Measurements from ENCODE around the gene MDN1.

MDN1 gene

GRCh38 chr6:89694428-89694827 is 125.2 kb downstream of the MDN1 start:
- no peak for TF ChIP-seq FOXK2 (IDR thresholded peaks at IDR 0.05)
- CTCF ChIA-PET = no interaction called here
- no peak for DNase-seq (ENCODE audit: extremely low spot score)
- POLR2A ChIA-PET = no interaction called here

GRCh38 chr6:89693207-89693606 is 126.4 kb downstream of the MDN1 start:
- ChIA-PET CTCF (no interaction called here), POLR2A (no interaction called here)
- TF ChIP-seq BHLHE40 (IDR thresholded peaks at IDR 0.05; ENCODE audit: borderline replicate concordance) (no peak), SP1 (IDR thresholded peaks at IDR 0.05) (no peak), ZNF384 (IDR thresholded peaks at IDR 0.05) (no peak), HDGF (IDR thresholded peaks at IDR 0.05; ENCODE audit: borderline replicate concordance) (no peak), CTBP1 (IDR thresholded peaks at IDR 0.05; ENCODE audit: borderline replicate concordance) (no peak), ELF4 (IDR thresholded peaks at IDR 0.05) (no peak)
- DNase-seq (ENCODE audit: extremely low spot score) = no peak

DNA sequence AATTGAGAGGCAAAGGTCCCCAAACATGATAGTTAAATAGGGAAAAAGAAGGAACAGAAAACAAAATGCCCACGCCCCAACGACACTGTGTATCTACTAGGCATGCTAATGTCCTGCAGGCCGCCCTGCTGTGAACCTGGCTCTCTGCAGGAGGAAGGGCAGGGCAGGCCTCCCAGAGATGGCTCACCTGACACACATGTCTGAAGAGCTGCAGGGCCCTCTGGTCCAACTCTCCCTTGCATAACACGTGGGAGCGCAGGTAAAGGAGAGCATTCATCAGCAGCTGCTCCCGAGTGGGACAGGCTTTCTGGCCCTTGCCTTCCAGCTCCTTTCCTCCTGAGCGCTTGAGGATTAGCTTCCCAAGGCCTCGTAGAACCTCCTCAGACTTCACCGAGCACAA is 127.3 kb downstream of the MDN1 start:
- no peak for DNase-seq (ENCODE audit: extremely low spot score)
- CTCF ChIA-PET = interaction anchor here (0.8 kb wide), 1 partner anchor 21 kb away, joined by 3 read pairs; no protein-coding TSS in a partner anchor
- POLR2A ChIA-PET = no interaction called here
- TF ChIP-seq FOXA1 (IDR thresholded peaks at IDR 0.05) (no peak), L3MBTL2 (conservative IDR thresholded peaks at IDR 0.05) (no peak), SP1 (IDR thresholded peaks at IDR 0.05) (no peak), FOXK2 (IDR thresholded peaks at IDR 0.05) (no peak), LEF1 (IDR thresholded peaks at IDR 0.05; ENCODE audit: borderline replicate concordance) (no peak), FOXM1 (IDR thresholded peaks at IDR 0.05; ENCODE audit: borderline replicate concordance) (no peak), ZNF384 (IDR thresholded peaks at IDR 0.05) (no peak), HDGF (IDR thresholded peaks at IDR 0.05; ENCODE audit: borderline replicate concordance) (no peak), ELF4 (IDR thresholded peaks at IDR 0.05) (no peak), SUZ12 (IDR thresholded peaks at IDR 0.05) (no peak), TARDBP (IDR thresholded peaks at IDR 0.05) (no peak), BHLHE40 (IDR thresholded peaks at IDR 0.05; ENCODE audit: borderline replicate concordance) (no peak), ARNT (IDR thresholded peaks at IDR 0.05) (no peak), NFRKB (IDR thresholded peaks at IDR 0.05) (no peak), CTBP1 (IDR thresholded peaks at IDR 0.05; ENCODE audit: borderline replicate concordance) (no peak)
- TF ChIP-seq, protein P1, sequence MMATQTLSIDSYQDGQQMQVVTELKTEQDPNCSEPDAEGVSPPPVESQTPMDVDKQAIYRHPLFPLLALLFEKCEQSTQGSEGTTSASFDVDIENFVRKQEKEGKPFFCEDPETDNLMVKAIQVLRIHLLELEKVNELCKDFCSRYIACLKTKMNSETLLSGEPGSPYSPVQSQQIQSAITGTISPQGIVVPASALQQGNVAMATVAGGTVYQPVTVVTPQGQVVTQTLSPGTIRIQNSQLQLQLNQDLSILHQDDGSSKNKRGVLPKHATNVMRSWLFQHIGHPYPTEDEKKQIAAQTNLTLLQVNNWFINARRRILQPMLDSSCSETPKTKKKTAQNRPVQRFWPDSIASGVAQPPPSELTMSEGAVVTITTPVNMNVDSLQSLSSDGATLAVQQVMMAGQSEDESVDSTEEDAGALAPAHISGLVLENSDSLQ (IDR thresholded peaks at IDR 0.05) = no peak

DNA sequence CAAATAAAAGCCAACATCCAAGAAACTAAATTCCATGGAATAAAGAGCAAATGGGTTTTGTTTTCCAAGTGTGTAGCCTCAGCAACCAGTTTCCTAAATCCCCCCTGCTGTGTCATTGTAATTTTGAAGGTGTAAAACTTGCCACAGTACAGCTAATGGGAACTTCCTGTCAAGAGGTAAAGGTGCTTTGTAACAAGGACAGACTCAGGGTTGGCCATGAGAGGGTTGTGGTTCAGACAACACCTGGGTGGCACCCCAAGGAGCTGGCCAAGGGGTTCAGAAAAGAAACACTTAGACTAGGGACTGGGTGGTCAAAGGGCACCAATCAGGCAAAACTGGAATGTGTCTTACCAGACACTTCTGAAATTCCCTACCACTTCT is 128.7 kb downstream of the MDN1 start:
- ChIA-PET CTCF (no interaction called here), POLR2A (no interaction called here)
- no peak for DNase-seq (ENCODE audit: extremely low spot score)
- TF ChIP-seq CTBP1 (IDR thresholded peaks at IDR 0.05; ENCODE audit: borderline replicate concordance) (no peak), SUZ12 (IDR thresholded peaks at IDR 0.05) (no peak), SP1 (IDR thresholded peaks at IDR 0.05) (no peak), ARNT (IDR thresholded peaks at IDR 0.05) (no peak), ZNF384 (IDR thresholded peaks at IDR 0.05) (no peak), ELF4 (IDR thresholded peaks at IDR 0.05) (no peak), NFRKB (IDR thresholded peaks at IDR 0.05) (no peak), HDGF (IDR thresholded peaks at IDR 0.05; ENCODE audit: borderline replicate concordance) (no peak), LEF1 (IDR thresholded peaks at IDR 0.05; ENCODE audit: borderline replicate concordance) (no peak), FOXM1 (IDR thresholded peaks at IDR 0.05; ENCODE audit: borderline replicate concordance) (no peak), L3MBTL2 (conservative IDR thresholded peaks at IDR 0.05) (no peak), FOXK2 (IDR thresholded peaks at IDR 0.05) (no peak), TARDBP (IDR thresholded peaks at IDR 0.05) (no peak), FOXA1 (IDR thresholded peaks at IDR 0.05) (no peak), BHLHE40 (IDR thresholded peaks at IDR 0.05; ENCODE audit: borderline replicate concordance) (no peak)
- TF ChIP-seq, protein P1 (IDR thresholded peaks at IDR 0.05) = no peak

DNA sequence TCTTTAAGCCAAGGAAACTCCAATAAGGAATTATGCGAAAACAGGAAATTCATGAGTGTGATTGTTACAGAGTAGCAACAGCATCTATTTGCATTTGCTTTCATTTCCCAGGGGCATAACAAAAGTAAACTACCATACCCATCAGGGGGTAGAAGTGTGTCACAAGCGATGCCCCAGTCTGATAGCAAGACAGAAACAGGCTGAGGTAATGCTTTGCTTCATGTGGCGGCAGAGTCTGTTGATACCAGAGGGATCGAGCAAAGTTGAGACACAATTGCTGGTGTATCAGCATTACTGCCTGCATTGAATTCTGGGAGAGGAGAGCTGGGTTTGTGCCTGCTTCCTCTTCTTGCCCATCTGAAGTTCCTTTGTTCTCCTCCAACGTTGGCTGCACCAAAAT is 129.9 kb downstream of the MDN1 start:
- ChIA-PET CTCF (no interaction called here), POLR2A (no interaction called here)
- no peak for DNase-seq (ENCODE audit: extremely low spot score)
- TF ChIP-seq TARDBP (IDR thresholded peaks at IDR 0.05) = no peak
- no peak for TF ChIP-seq NFRKB (IDR thresholded peaks at IDR 0.05)
- TF ChIP-seq ARNT (IDR thresholded peaks at IDR 0.05) = no peak

- POLR2A ChIA-PET = no interaction called here
- CTCF ChIA-PET = no interaction called here
- TF ChIP-seq BHLHE40 (IDR thresholded peaks at IDR 0.05; ENCODE audit: borderline replicate concordance) = no peak
- TF ChIP-seq TARDBP (IDR thresholded peaks at IDR 0.05) = no peak
- TF ChIP-seq L3MBTL2 (conservative IDR thresholded peaks at IDR 0.05) = no peak
- TF ChIP-seq SUZ12 (IDR thresholded peaks at IDR 0.05) = no peak
- TF ChIP-seq FOXK2 (IDR thresholded peaks at IDR 0.05) = no peak
- no peak for TF ChIP-seq HDGF (IDR thresholded peaks at IDR 0.05; ENCODE audit: borderline replicate concordance)
- TF ChIP-seq ZNF384 (IDR thresholded peaks at IDR 0.05) = no peak
- no peak for TF ChIP-seq FOXA1 (IDR thresholded peaks at IDR 0.05)
- TF ChIP-seq SP1 (IDR thresholded peaks at IDR 0.05) = no peak
- TF ChIP-seq, protein P1 (IDR thresholded peaks at IDR 0.05) = no peak
- TF ChIP-seq ELF4 (IDR thresholded peaks at IDR 0.05) = no peak
- TF ChIP-seq FOXM1 (IDR thresholded peaks at IDR 0.05; ENCODE audit: borderline replicate concordance) = no peak
- TF ChIP-seq NFRKB (IDR thresholded peaks at IDR 0.05) = no peak
- no peak for TF ChIP-seq CTBP1 (IDR thresholded peaks at IDR 0.05; ENCODE audit: borderline replicate concordance)
- no peak for TF ChIP-seq LEF1 (IDR thresholded peaks at IDR 0.05; ENCODE audit: borderline replicate concordance)
- TF ChIP-seq ARNT (IDR thresholded peaks at IDR 0.05) = no peak
- DNase-seq (ENCODE audit: extremely low spot score) = no peak
These were observed 131.3 kb downstream of the MDN1 start for GRCh38 chr6:89688328-89688727.

GRCh38 chr6:89685311-89685710 is 134.3 kb downstream of the MDN1 start:
- TF ChIP-seq, protein P1 (IDR thresholded peaks at IDR 0.05) = no peak
- ChIA-PET POLR2A (no interaction called here), CTCF (no interaction called here)
- DNase-seq (ENCODE audit: extremely low spot score) = no peak

Data from HEK293T (cell line).